ENCODE data around the gene SRXN1. TPM values are rescaled to one million over a fixed set of nuclear protein-coding genes. Genes with fewer than 3 reads are reported as not detected.

Gene SRXN1
- 10 to 100 TPM; 13.4 to 24.0 (median 22.7) TPM for total RNA-seq

DNA sequence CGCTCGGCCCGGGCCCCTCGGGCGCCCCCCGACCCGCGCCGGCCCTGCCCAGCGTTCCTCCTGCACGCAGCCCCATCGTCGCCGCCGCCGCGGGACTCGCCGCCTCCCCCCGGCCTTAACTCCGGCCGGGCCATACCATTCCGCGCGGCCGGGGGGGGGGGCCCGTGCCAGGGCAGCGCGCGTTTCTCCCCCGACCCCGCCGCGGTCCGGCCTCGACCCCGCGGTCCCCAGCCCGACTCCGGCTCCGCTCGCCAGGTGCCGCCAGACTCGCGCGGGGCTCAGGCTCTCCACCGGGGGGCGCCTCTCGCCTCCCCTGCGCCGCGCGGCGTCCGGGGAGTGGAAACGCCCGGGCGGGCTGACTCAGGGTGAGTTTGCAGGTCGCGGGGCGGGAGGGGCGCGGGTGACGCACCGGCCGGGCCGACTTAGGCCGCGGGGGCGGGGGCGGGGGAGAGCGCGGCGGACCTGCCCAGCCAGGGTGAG, at the start of gene SRXN1:
TSS of gene SRXN1 (minus strand) at position 91 of the 480 bp plus-strand sequence. CDS start at position 76, 15 bp downstream.
- TF ChIP-seq, protein P1, sequence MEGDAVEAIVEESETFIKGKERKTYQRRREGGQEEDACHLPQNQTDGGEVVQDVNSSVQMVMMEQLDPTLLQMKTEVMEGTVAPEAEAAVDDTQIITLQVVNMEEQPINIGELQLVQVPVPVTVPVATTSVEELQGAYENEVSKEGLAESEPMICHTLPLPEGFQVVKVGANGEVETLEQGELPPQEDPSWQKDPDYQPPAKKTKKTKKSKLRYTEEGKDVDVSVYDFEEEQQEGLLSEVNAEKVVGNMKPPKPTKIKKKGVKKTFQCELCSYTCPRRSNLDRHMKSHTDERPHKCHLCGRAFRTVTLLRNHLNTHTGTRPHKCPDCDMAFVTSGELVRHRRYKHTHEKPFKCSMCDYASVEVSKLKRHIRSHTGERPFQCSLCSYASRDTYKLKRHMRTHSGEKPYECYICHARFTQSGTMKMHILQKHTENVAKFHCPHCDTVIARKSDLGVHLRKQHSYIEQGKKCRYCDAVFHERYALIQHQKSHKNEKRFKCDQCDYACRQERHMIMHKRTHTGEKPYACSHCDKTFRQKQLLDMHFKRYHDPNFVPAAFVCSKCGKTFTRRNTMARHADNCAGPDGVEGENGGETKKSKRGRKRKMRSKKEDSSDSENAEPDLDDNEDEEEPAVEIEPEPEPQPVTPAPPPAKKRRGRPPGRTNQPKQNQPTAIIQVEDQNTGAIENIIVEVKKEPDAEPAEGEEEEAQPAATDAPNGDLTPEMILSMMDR (IDR thresholded peaks at IDR 0.05; ENCODE audit: low read depth): no peak

DNA sequence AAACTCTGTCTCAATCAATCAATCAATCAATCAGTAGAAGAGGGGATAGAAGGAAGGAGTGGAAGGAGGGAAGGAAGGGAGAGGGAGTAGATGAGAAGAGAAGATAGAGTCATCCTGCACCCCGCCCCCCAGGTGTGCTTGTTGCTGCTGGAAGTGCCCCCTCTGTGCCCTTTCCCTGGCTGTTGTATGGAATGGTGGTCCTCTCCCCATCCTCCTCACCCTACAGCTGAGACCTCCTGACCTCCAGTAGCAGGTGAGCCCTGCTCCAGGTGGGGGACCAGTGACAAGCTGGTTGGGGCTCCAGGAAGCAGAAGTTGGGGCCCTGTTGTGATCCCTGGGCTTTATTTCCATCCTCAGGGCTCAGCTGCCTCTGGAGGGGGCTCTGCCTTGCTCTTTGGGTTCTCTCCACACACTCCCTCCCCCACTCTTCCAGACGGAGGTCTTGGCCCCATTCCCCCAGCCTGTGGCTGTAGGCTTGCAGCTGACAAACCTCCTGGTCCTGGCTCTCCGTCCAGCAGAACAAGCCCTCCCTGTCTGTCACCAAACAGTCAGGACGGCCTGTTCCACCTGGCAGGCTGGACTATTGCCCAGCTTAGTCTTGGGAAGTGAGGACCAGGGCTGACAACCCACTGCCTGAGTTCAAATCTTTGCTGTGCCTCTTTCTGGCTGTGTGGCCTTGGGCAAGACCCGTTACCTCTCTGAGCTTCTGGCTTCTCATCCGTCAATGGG, 48.6 kb upstream of the SRXN1 start:
- TF ChIP-seq, protein P1 (IDR thresholded peaks at IDR 0.05; ENCODE audit: low read depth): no peak

DNA sequence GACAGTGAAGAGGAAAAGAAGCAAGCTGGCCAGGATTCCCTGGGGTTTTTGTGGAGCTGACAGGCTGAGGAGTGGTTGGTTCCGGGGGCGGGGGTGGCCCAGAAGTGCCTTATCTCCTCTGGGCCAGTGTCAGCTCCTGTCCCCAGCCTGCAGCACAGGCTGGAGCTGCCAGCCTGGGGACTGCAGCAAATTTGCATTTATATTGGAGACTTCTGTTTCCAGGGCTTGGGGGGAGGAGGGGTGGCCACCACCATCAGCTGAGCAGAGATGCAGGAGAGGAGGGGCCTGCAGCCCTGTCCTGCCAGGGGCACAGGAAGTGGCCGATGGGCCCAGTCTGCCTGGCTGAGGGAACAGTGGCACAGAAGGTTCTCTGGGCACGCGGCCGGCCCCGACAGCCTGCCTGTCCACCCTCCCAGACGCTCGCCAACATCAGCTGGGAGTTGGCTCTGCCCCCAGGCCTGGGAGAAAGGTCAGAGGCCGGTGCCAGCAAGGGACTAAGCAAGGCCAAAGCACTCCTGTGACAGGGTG, 46.9 kb upstream of the SRXN1 start:
- TF ChIP-seq, protein P1 (IDR thresholded peaks at IDR 0.05; ENCODE audit: low read depth): no peak

DNA sequence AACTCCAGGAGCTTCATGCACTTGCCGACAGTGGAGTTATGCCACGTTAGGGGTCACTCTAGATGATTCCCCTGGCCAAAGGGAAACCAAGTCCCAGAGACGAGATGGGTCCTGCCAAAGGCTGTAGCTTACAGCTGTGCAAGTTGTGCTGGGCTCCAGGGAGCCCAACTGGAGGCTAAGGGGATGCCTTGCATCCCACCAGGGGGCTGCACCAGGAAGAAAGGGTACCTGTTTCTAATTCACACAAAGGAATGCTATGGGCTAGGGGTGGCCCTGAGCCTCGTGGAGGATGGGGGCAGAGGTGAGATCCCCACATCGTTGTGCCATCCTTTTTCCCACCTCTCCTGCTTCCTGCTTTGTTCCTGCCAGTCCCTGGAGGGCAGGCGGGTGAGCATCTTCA, 46.3 kb upstream of the SRXN1 start:
- TF ChIP-seq, protein P1 (IDR thresholded peaks at IDR 0.05; ENCODE audit: low read depth): no peak

DNA sequence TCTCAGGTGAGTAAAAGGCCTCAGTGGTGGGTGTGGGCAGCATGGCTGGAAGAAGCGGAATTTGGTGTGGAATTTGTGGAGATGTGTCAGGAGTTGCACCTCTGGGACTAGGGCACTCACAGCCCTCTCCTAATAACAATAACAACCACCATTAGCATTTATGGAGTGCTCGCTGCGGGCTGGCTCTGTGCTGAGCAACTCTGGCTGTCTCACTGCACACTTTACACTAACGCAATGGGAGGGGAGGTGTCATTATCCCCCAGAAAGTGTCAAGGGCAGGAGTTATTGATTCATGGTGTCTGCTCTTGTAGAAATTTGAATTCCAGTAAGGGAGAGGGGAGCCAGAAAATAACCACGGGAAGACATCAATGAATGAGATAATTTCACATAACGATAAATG, 45.3 kb upstream of the SRXN1 start:
- TF ChIP-seq, protein P1 (IDR thresholded peaks at IDR 0.05; ENCODE audit: low read depth): no peak

DNA sequence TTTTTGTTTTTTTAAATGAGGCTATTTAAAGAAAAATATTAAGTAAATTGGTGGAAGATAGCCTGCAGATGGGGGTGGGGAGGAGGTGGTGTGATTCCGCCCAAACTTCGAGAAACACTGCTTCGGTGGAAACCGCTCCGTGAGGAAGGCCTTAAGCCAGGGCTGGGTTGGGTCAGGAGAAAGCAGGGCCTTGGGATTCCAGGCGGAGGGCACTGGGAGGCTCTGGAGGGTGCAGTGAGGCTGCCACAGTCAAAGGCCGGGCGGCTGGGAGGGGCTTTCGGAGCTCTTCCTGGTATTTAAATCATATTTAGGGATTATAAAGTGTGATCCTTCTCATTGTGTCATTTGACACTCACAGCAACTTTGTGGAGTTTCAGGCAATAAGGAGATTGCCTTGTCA, 44.8 kb upstream of the SRXN1 start:
- TF ChIP-seq, protein P1 (IDR thresholded peaks at IDR 0.05; ENCODE audit: low read depth): no peak

DNA sequence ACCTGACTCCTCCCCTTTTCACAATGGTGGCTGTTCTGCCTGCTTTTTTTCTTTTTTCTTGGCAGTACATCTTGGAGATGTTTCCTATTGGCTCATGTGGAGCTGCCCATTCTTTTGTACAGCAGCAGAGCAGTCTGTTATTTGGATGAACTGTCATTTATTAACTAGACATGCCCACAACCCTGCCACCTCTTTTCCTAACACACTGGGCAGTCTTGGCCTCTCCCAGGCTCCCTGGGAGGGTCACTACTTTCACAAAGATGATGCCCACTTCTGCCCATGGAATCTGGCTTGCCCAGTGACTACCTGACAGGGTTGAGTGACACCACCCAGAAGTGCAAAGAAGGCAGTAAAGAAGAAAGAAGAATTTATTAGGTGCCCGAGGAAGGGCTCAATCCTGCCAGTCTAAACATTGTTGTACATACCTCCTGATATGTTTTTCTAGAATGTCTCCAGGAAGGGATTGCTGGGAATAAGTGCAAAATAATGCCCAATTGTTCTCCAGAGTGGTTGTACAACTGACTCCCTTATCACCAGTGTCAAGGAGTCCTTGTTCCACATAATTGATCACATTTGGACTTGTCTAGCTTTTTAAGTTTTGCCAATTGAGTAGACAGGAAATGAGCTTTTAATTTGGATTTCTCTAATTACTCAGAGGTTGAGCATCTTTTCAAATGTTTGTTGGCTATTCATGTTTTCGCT, 42.3 kb upstream of the SRXN1 start:
- TF ChIP-seq, protein P1 (IDR thresholded peaks at IDR 0.05; ENCODE audit: low read depth): no peak
